CD8-positive, alpha-beta memory T cell (primary cell): ENCODE measurements around the gene OTOP3. TPM values are rescaled to one million over a fixed set of nuclear protein-coding genes. Genes with fewer than 3 reads are reported as not detected.

Experiments used
- CTCF ChIA-PET: fragments of 350-600 bp; sonication (Branson Sonifier 250); formaldehyde crosslinking; loops from one replicate; lab custom pipeline; 2021; ENCODE audit warnings: antibody characterized with exemption; lab: Charles Lee
- POLR2A ChIA-PET: fragments of 350-600 bp; sonication (Branson Sonifier 250); formaldehyde crosslinking; loops from one replicate; lab custom pipeline; 2021; ENCODE audit warnings: antibody characterized with exemption; lab: Charles Lee
- DNase-seq, 5 donors: peaks; one replicate each; pipeline versions ENCODE4 v3.0.0 to v3.0.0-alpha.2; 2020 to 2022; ENCODE audit warnings: mixed read lengths in 1 of 5
- H3K27ac ChIP-seq: one replicate; pipeline ENCODE4 v1.7.0; 2013; ENCODE audit warnings: low read depth, mild to moderate bottlenecking, low read length, moderate library complexity
- H3K27me3 ChIP-seq: 2 replicates; pipeline ENCODE4 v1.7.0; 2013; ENCODE audit warnings: low read length, mild to moderate bottlenecking; ENCODE audit not compliant: insufficient read depth, poor library complexity, severe bottlenecking
- H3K36me3 ChIP-seq: 2 replicates; pipeline ENCODE4 v1.7.0; 2013; ENCODE audit warnings: mild to moderate bottlenecking, low read length, moderate library complexity; ENCODE audit not compliant: insufficient read depth
- H3K4me1 ChIP-seq: 2 replicates; pipeline ENCODE4 v1.7.0; 2013; ENCODE audit warnings: mild to moderate bottlenecking, low read length, moderate library complexity; ENCODE audit not compliant: insufficient read depth
- H3K4me3 ChIP-seq: 2 replicates; pipeline ENCODE4 v1.7.0; 2013; ENCODE audit warnings: mild to moderate bottlenecking, low read length
- H3K9me3 ChIP-seq: 2 replicates; pipeline ENCODE4 v1.7.0; 2013; ENCODE audit warnings: mild to moderate bottlenecking, low read length
- H3K27ac Mint-ChIP-seq, 8 donors: one replicate each; pipeline ENCODE4 v1.8.0; 2020 to 2021; ENCODE audit warnings: mixed read lengths in 8 of 8, mild to moderate bottlenecking in 6 of 8, inconsistent platforms in 3 of 8, moderate library complexity in 3 of 8
- H3K27me3 Mint-ChIP-seq, 2 donors: one replicate each; pipeline ENCODE4 v1.8.0; 2020 to 2021; ENCODE audit warnings: mixed read lengths in 2 of 2, mild to moderate bottlenecking in 1 of 2, moderate library complexity in 1 of 2
- H3K36me3 Mint-ChIP-seq, 3 donors: one replicate each; pipeline ENCODE4 v1.8.0; 2020 to 2021; ENCODE audit warnings: mixed read lengths in 3 of 3, inconsistent platforms in 1 of 3, mild to moderate bottlenecking in 1 of 3
- H3K4me1 Mint-ChIP-seq, 3 donors: one replicate each; pipeline ENCODE4 v1.8.0; 2020 to 2021; ENCODE audit warnings: mixed read lengths in 3 of 3, inconsistent platforms in 1 of 3, mild to moderate bottlenecking in 1 of 3
- H3K4me3 Mint-ChIP-seq, 7 donors: one replicate each; pipeline ENCODE4 v1.8.0; 2020 to 2021; ENCODE audit warnings: mixed read lengths in 7 of 7, mild to moderate bottlenecking in 6 of 7, moderate library complexity in 4 of 7, inconsistent platforms in 2 of 7
- H3K9me3 Mint-ChIP-seq, 5 donors: one replicate each; pipeline ENCODE4 v1.8.0; 2020 to 2022; ENCODE audit warnings: mixed read lengths in 5 of 5, mild to moderate bottlenecking in 3 of 5, moderate library complexity in 2 of 5, inconsistent platforms in 1 of 5
- polyA plus RNA-seq: library from polyadenylated mRNA; unstranded; fragments of 300-500 nt; fragmentation: Illumina TruSeq; gene quantifications from one replicate; pipeline ENCODE4 v1.2.3, GENCODE V29; 2021
- total RNA-seq, 2 experiments: library from RNA; stranded (reverse); gene quantifications; one replicate each; pipeline ENCODE4 v1.2.3, GENCODE V29; 2021

Gene OTOP3
- total and polyA plus RNA-seq, 3 experiments from 2014 or later, result not detected

GRCh38 chr17:74938194-74938950 lies 2.7 kb downstream of the OTOP3 start:
- POLR2A ChIA-PET, result no interaction called here
- H3K27me3 ChIP-seq, result peaks cover 26% of the 10 kb centered on the region

GRCh38 chr17:74939534-74939933 lies 3.8 kb downstream of the OTOP3 start:
- Histone ChIP-seq H3K4me3 (no peak overlapping the region), H3K4me1 (no peaks in the 10 kb centered on the region), H3K36me3 (no peaks in the 10 kb centered on the region), H3K27ac (no peak overlapping the region), H3K9me3 (no peaks in the 10 kb centered on the region), H3K27me3 (peaks cover 26% of the 10 kb centered on the region)
- Mint-ChIP-seq H3K9me3 (no peaks in the 10 kb centered on the region), H3K4me3 (no peak overlapping the region), H3K4me1 (peaks cover 0 to 3% (median 0%) of the 10 kb centered on the region in 3 donors), H3K27ac (peak overlapping the region in 1 of 8 donors; percentile 4), H3K27me3 (peaks cover 42 to 65% of the 10 kb centered on the region in 2 donors), H3K36me3 (no peaks in the 10 kb centered on the region)
- ChIA-PET CTCF (no interaction called here), POLR2A (no interaction called here)
- no peak for DNase-seq

More at GRCh38 chr17:74938194-74938950, 2.7 kb downstream of the OTOP3 start:
- CTCF ChIA-PET, result interaction anchor here (1.1 to 2.0 kb wide), 2 partner anchors 19 to 23 kb away, joined by 4 to 6 read pairs; no protein-coding TSS in a partner anchor
- H3K9me3 ChIP-seq, result no peaks in the 10 kb centered on the region
- DNase-seq, result no peak
- H3K4me3 ChIP-seq, result no peak overlapping the region
- no peaks in the 10 kb centered on the region for H3K36me3 Mint-ChIP-seq
- no peak overlapping the region for H3K27ac ChIP-seq
- H3K4me3 Mint-ChIP-seq, result no peak overlapping the region
- H3K27me3 Mint-ChIP-seq, result peaks cover 46 to 70% of the 10 kb centered on the region in 2 donors
- H3K36me3 ChIP-seq, result no peaks in the 10 kb centered on the region
- H3K4me1 Mint-ChIP-seq, result peaks cover 0 to 3% (median 0%) of the 10 kb centered on the region in 3 donors
- H3K9me3 Mint-ChIP-seq, result no peaks in the 10 kb centered on the region
- H3K4me1 ChIP-seq, result no peaks in the 10 kb centered on the region
- H3K27ac Mint-ChIP-seq, result no peak overlapping the region

- no peak overlapping the region for H3K27ac ChIP-seq
- ChIA-PET POLR2A (no interaction called here), CTCF (no interaction called here)
- peaks cover 37 to 66% of the 10 kb centered on the region in 2 donors for H3K27me3 Mint-ChIP-seq
- H3K27ac Mint-ChIP-seq, result no peak overlapping the region
- no peak overlapping the region for H3K4me3 Mint-ChIP-seq
- H3K36me3 Mint-ChIP-seq, result no peaks in the 10 kb centered on the region
- H3K27me3 ChIP-seq, result peaks cover 18% of the 10 kb centered on the region
- peaks cover 0 to 3% (median 0%) of the 10 kb centered on the region in 3 donors for H3K4me1 Mint-ChIP-seq
- H3K9me3 ChIP-seq, result no peaks in the 10 kb centered on the region
- no peaks in the 10 kb centered on the region for H3K9me3 Mint-ChIP-seq
- H3K4me3 ChIP-seq, result no peak overlapping the region
- DNase-seq, result no peak
- no peaks in the 10 kb centered on the region for H3K36me3 ChIP-seq
- no peaks in the 10 kb centered on the region for H3K4me1 ChIP-seq
These were observed 5.5 kb downstream of the OTOP3 start for GRCh38 chr17:74941128-74941725.

- no peak overlapping the region for H3K27ac Mint-ChIP-seq
- H3K9me3 ChIP-seq, result no peaks in the 10 kb centered on the region
- H3K4me3 Mint-ChIP-seq, result no peak overlapping the region
- no peaks in the 10 kb centered on the region for H3K36me3 ChIP-seq
- no peak overlapping the region for H3K4me3 ChIP-seq
- no peak for DNase-seq
- H3K4me1 ChIP-seq, result no peaks in the 10 kb centered on the region
- H3K36me3 Mint-ChIP-seq, result no peaks in the 10 kb centered on the region
- H3K9me3 Mint-ChIP-seq, result no peaks in the 10 kb centered on the region
- CTCF ChIA-PET, result no interaction called here
- peaks cover 23 to 43% of the 10 kb centered on the region in 2 donors for H3K27me3 Mint-ChIP-seq
- no peak overlapping the region for H3K27ac ChIP-seq
- no peaks in the 10 kb centered on the region for H3K27me3 ChIP-seq
- no peaks in the 10 kb centered on the region for H3K4me1 Mint-ChIP-seq
- POLR2A ChIA-PET, result no interaction called here
These were observed 8.3 kb downstream of the OTOP3 start for GRCh38 chr17:74943808-74944522.

GRCh38 chr17:74945543-74945942 lies 9.8 kb downstream of the OTOP3 start:
- H3K36me3 Mint-ChIP-seq, result no peaks in the 10 kb centered on the region
- H3K27ac Mint-ChIP-seq, result peak overlapping the region in 3 of 8 donors; percentile 30 to 64 (median 47)
- Histone ChIP-seq H3K4me1 (no peaks in the 10 kb centered on the region), H3K4me3 (no peak overlapping the region), H3K27me3 (no peaks in the 10 kb centered on the region), H3K36me3 (no peaks in the 10 kb centered on the region), H3K27ac (no peak overlapping the region), H3K9me3 (no peaks in the 10 kb centered on the region)
- POLR2A ChIA-PET, result no interaction called here
- no peak overlapping the region for H3K4me3 Mint-ChIP-seq
- H3K9me3 Mint-ChIP-seq, result no peaks in the 10 kb centered on the region
- CTCF ChIA-PET, result interaction anchor here (1.1 kb wide), 1 partner anchor 15 kb away, joined by 3 read pairs; no protein-coding TSS in a partner anchor
- no peak for DNase-seq
- H3K4me1 Mint-ChIP-seq, result no peaks in the 10 kb centered on the region
- peaks cover 19 to 36% of the 10 kb centered on the region in 2 donors for H3K27me3 Mint-ChIP-seq

GRCh38 chr17:74946641-74947040 lies 10.9 kb downstream of the OTOP3 start:
- Histone ChIP-seq H3K27me3 (no peaks in the 10 kb centered on the region), H3K27ac (no peak overlapping the region), H3K9me3 (no peaks in the 10 kb centered on the region), H3K4me1 (no peaks in the 10 kb centered on the region), H3K4me3 (no peak overlapping the region), H3K36me3 (no peaks in the 10 kb centered on the region)
- no peak for DNase-seq
- H3K9me3 Mint-ChIP-seq, result no peaks in the 10 kb centered on the region
- H3K4me3 Mint-ChIP-seq, result no peak overlapping the region
- POLR2A ChIA-PET, result no interaction called here
- no peaks in the 10 kb centered on the region for H3K36me3 Mint-ChIP-seq
- peaks cover 17 to 28% of the 10 kb centered on the region in 2 donors for H3K27me3 Mint-ChIP-seq
- H3K27ac Mint-ChIP-seq, result no peak overlapping the region
- CTCF ChIA-PET, result interaction anchor here (1.1 to 2.0 kb wide), 2 partner anchors 11 to 14 kb away, joined by 3 to 4 read pairs; no protein-coding TSS in a partner anchor
- H3K4me1 Mint-ChIP-seq, result no peaks in the 10 kb centered on the region

GRCh38 chr17:74947041-74947754 lies 11.5 kb downstream of the OTOP3 start:
- Mint-ChIP-seq H3K4me1 (no peaks in the 10 kb centered on the region), H3K36me3 (no peaks in the 10 kb centered on the region), H3K4me3 (no peak overlapping the region), H3K27ac (no peak overlapping the region), H3K9me3 (no peaks in the 10 kb centered on the region), H3K27me3 (peaks cover 14 to 22% of the 10 kb centered on the region in 2 donors)
- Histone ChIP-seq H3K4me1 (no peaks in the 10 kb centered on the region), H3K9me3 (no peaks in the 10 kb centered on the region), H3K36me3 (no peaks in the 10 kb centered on the region), H3K4me3 (no peak overlapping the region), H3K27ac (no peak overlapping the region), H3K27me3 (no peaks in the 10 kb centered on the region)
- CTCF ChIA-PET, result interaction anchor here (2.0 kb wide), 1 partner anchor 11 kb away, joined by 4 read pairs; no protein-coding TSS in a partner anchor
- POLR2A ChIA-PET, result interaction anchor here (0.6 kb wide), 1 partner anchor 246 kb away, joined by 4 read pairs; no protein-coding TSS in a partner anchor
- no peak for DNase-seq
